H1 (cell line): Measurements from ENCODE around the gene TMEM150B. TPM values are rescaled to one million over a fixed set of nuclear protein-coding genes. Genes with fewer than 3 reads are reported as not detected.

ENCODE experiments used
- CTCF ChIA-PET: fragments of 300-600 bp; sonication (Branson Sonifier 250); formaldehyde crosslinking; loops from one replicate; lab custom pipeline; 2021; ENCODE audit not compliant: partially characterized antibody; lab: Charles Lee
- POLR2A ChIA-PET: fragments of 300-600 bp; sonication (Branson Sonifier 250); formaldehyde crosslinking; loops from one replicate; lab custom pipeline; 2021; ENCODE audit warnings: inconsistent platforms; ENCODE audit not compliant: partially characterized antibody; lab: Charles Lee
- DNase-seq, 2 experiments: peaks; one replicate each; pipeline versions ENCODE4 v3.0.0 to v3.0.0-alpha.2; 2010 to 2022; ENCODE audit warnings: low spot score in 2 of 2, low read depth in 1 of 2, mixed read lengths in 1 of 2
- FAIRE-seq: peaks from 2 replicates; lab custom pipeline; 2011; peaks lifted over from hg19 to GRCh38; lab: Jason Lieb, UNC
- H2AFZ ChIP-seq: 2 replicates; pipeline ENCODE4 v1.8.1; 2012; ENCODE audit warnings: low read length, inconsistent platforms
- H2AK5ac ChIP-seq: 2 replicates; pipeline ENCODE4 v1.6.1; 2013; ENCODE audit warnings: low read depth, low read length
- H2BK120ac ChIP-seq: replicated peaks from 2 replicates; pipeline ENCODE3; 2013; ENCODE audit warnings: low read depth, low read length, inconsistent platforms
- H2BK12ac ChIP-seq: 2 replicates; pipeline ENCODE4 v1.6.1; 2013; ENCODE audit warnings: low read depth, low read length
- H2BK15ac ChIP-seq: 2 replicates; pipeline ENCODE4 v1.6.1; 2013; ENCODE audit warnings: low read length
- H2BK20ac ChIP-seq: 2 replicates; pipeline ENCODE4 v1.6.1; 2013; ENCODE audit warnings: low read length
- H2BK5ac ChIP-seq: 2 replicates; pipeline ENCODE4 v1.6.1; 2013; ENCODE audit warnings: low read depth, low read length
- H3K14ac ChIP-seq: 2 replicates; pipeline ENCODE4 v1.6.1; 2013; ENCODE audit warnings: inconsistent platforms; ENCODE audit not compliant: insufficient read length
- H3K18ac ChIP-seq: 2 replicates; pipeline ENCODE4 v1.6.1; 2013; ENCODE audit warnings: low read length; ENCODE audit errors: extremely low read depth
- H3K23ac ChIP-seq: 2 replicates; pipeline ENCODE4 v1.6.1; 2013; ENCODE audit warnings: inconsistent platforms; ENCODE audit not compliant: insufficient read length
- H3K23me2 ChIP-seq: 2 replicates; pipeline ENCODE4 v1.6.1; 2013; ENCODE audit warnings: low read depth, low read length
- H3K27ac ChIP-seq: 2 replicates; pipeline ENCODE4 v1.6.1; 2011; ENCODE audit warnings: low read depth, low read length, inconsistent platforms
- H3K27me3 ChIP-seq, 4 experiments: replicated peaks in 1 of 4; 1 replicate in 1 of 4; 2 replicates in 3 of 4; pipeline versions ENCODE4 v1.6.1 to v1.8.1; 2011 to 2013; ENCODE audit warnings: low read length in 3 of 4, mild to moderate bottlenecking in 3 of 4, inconsistent platforms in 2 of 4, mixed read lengths in 2 of 4, moderate library complexity in 1 of 4; ENCODE audit not compliant: control insufficient read depth in 3 of 4, insufficient read depth in 3 of 4; ENCODE audit errors: extremely low read depth in 1 of 4
- H3K36me3 ChIP-seq, 4 experiments: 2 replicates each; pipeline versions ENCODE4 v1.6.1 to v1.8.1; 2011 to 2013; ENCODE audit warnings: mild to moderate bottlenecking in 4 of 4, low read length in 3 of 4, moderate library complexity in 2 of 4, control low read depth in 1 of 4, inconsistent platforms in 1 of 4; ENCODE audit not compliant: insufficient read depth in 4 of 4, control insufficient read depth in 2 of 4
- H3K4ac ChIP-seq: replicated peaks from 2 replicates; pipeline ENCODE3; 2013; ENCODE audit warnings: low read length, low read depth, mixed read lengths, inconsistent platforms; ENCODE audit not compliant: insufficient read length
- H3K4me1 ChIP-seq, 4 experiments: replicated peaks in 1 of 4; 1 replicate in 1 of 4; 2 replicates in 3 of 4; pipeline versions ENCODE4 v1.6.1 to v1.8.1; 2011 to 2013; ENCODE audit warnings: low read length in 3 of 4, inconsistent platforms in 2 of 4, mixed read lengths in 1 of 4; ENCODE audit not compliant: insufficient read depth in 4 of 4, control insufficient read depth in 3 of 4
- H3K4me2 ChIP-seq, 2 experiments: 2 replicates each; pipeline versions ENCODE4 v1.6.1 to v1.8.1; 2011 to 2013; ENCODE audit warnings: low read depth in 2 of 2, low read length in 2 of 2, control low read depth in 1 of 2, inconsistent platforms in 1 of 2, mild to moderate bottlenecking in 1 of 2; ENCODE audit not compliant: insufficient read depth in 1 of 2
- H3K4me3 ChIP-seq, 4 experiments: fragments of 200-600, 300-600 bp in 1 of 4; sonication (generic), shearing (Covaris generic), sonication (Bioruptor Twin) in 1 of 4; 2 replicates each; pipeline versions ENCODE4 v1.5.1 to v1.8.1; 2011 to 2016; ENCODE audit warnings: low read length in 4 of 4, low read depth in 3 of 4, control low read depth in 2 of 4, inconsistent platforms in 2 of 4, mild to moderate bottlenecking in 2 of 4, mixed read lengths in 1 of 4, moderate library complexity in 1 of 4; ENCODE audit not compliant: insufficient read depth in 2 of 4; ENCODE audit errors: extremely low read depth in 1 of 4
- H3K56ac ChIP-seq: replicated peaks from 2 replicates; pipeline ENCODE3; 2013; ENCODE audit warnings: low read depth, mild to moderate bottlenecking, mixed read lengths, low read length, inconsistent platforms; ENCODE audit not compliant: insufficient read length
- H3K79me1 ChIP-seq: 2 replicates; pipeline ENCODE4 v1.6.1; 2013; ENCODE audit warnings: low read depth, low read length, control low read depth
- H3K79me2 ChIP-seq, 2 experiments: 2 replicates each; pipeline versions ENCODE4 v1.6.1 to v1.8.1; 2012 to 2013; ENCODE audit warnings: low read length in 2 of 2, mild to moderate bottlenecking in 2 of 2, inconsistent platforms in 1 of 2; ENCODE audit not compliant: insufficient read depth in 2 of 2, control insufficient read depth in 1 of 2
- H3K9ac ChIP-seq, 4 experiments: replicated peaks in 1 of 4; 1 replicate in 1 of 4; 2 replicates in 3 of 4; pipeline versions ENCODE4 v1.6.1 to v1.8.1; 2011 to 2013; ENCODE audit warnings: low read depth in 3 of 4, low read length in 3 of 4, control low read depth in 2 of 4, mild to moderate bottlenecking in 2 of 4, moderate library complexity in 2 of 4, inconsistent platforms in 1 of 4; ENCODE audit errors: extremely low read depth in 1 of 4
- H3K9me3 ChIP-seq, 2 experiments: 2 replicates each; pipeline versions ENCODE4 v1.6.1 to v1.8.1; 2012 to 2013; ENCODE audit warnings: mild to moderate bottlenecking in 2 of 2, moderate library complexity in 2 of 2, control low read depth in 1 of 2, inconsistent platforms in 1 of 2, low read depth in 1 of 2, low read length in 1 of 2, mixed read lengths in 1 of 2; ENCODE audit not compliant: insufficient read depth in 2 of 2
- H4K20me1 ChIP-seq, 2 experiments: replicated peaks in 1 of 2; 2 replicates each; pipeline versions ENCODE3 to v1.8.1; 2011 to 2013; ENCODE audit warnings: inconsistent platforms in 2 of 2, low read length in 2 of 2, mild to moderate bottlenecking in 1 of 2; ENCODE audit not compliant: insufficient read depth in 2 of 2, control insufficient read depth in 1 of 2
- H4K5ac ChIP-seq: 2 replicates; pipeline ENCODE4 v1.6.1; 2013; ENCODE audit warnings: low read length, low read depth, mixed read lengths, inconsistent platforms; ENCODE audit not compliant: insufficient read length
- H4K8ac ChIP-seq: 2 replicates; pipeline ENCODE4 v1.8.0; 2013; ENCODE audit warnings: mild to moderate bottlenecking, moderate library complexity, low read length, inconsistent platforms; ENCODE audit not compliant: insufficient read depth; ENCODE audit errors: extremely low read depth
- H4K91ac ChIP-seq: replicated peaks from 2 replicates; pipeline ENCODE3; 2013; ENCODE audit warnings: low read length, mixed read lengths, inconsistent platforms; ENCODE audit not compliant: insufficient read length
- BRCA1 ChIP-seq: IDR thresholded peaks from 2 replicates; pipeline ENCODE4 v1.6.1; 2012; ENCODE audit warnings: low read depth, low read length, improper control_type of control experiment
- CBX8 ChIP-seq: fragments of 300-800, 300-1000 bp; sonication (generic); IDR thresholded peaks from 2 replicates; pipeline ENCODE4 v1.7.1; 2016; ENCODE audit warnings: low read depth, low read length, borderline replicate concordance
- CEBPB ChIP-seq: IDR thresholded peaks from 2 replicates; pipeline ENCODE4 v1.6.1; 2012; ENCODE audit warnings: low read depth, low read length
- CHD1 ChIP-seq: IDR thresholded peaks from 2 replicates; pipeline ENCODE4 v1.6.1; 2012; ENCODE audit warnings: low read depth, low read length, improper control_type of control experiment
- MAX ChIP-seq: IDR thresholded peaks from 2 replicates; pipeline ENCODE4 v1.6.1; 2012; ENCODE audit warnings: inconsistent platforms
- POLR2A ChIP-seq, 2 experiments: IDR thresholded peaks; 1 replicate in 1 of 2; 2 replicates in 1 of 2; pipeline ENCODE4 v1.6.1; 2011; ENCODE audit warnings: low read depth in 2 of 2, low read length in 2 of 2, mild to moderate bottlenecking in 2 of 2; ENCODE audit errors: control extremely low read depth in 1 of 2
- SIRT6 ChIP-seq: IDR thresholded peaks from one replicate; pipeline ENCODE4 v1.7.1; 2012; ENCODE audit warnings: low read length, inconsistent platforms
- WGBS, 2 experiments: shearing (Covaris generic) in 1 of 2; methylation state at CpG; one replicate each; pipeline versions ENCODE4 v1.1.6 to v1.1.7; 2013 to 2015; ENCODE audit warnings: low lambda C conversion rate in 2 of 2, mixed read lengths in 2 of 2, inconsistent platforms in 1 of 2, low coverage in 1 of 2, missing lambda C conversion rate in 1 of 2; ENCODE audit not compliant: insufficient replicate concordance in 2 of 2, insufficient coverage in 1 of 2, insufficient read length in 1 of 2; ENCODE audit errors: extremely low coverage in 1 of 2, missing lambda C conversion rate in 1 of 2; 5-methylcytosine and 5-hydroxymethylcytosine counted together
- polyA plus RNA-seq, 7 experiments: library from polyadenylated mRNA; depleted of rRNA in 3 of 7; stranded (reverse) in 5 of 7; unstranded in 2 of 7; fragments of >200 nt in 5 of 7; fragments of 200-250 nt in 2 of 7; gene quantifications; 1 replicate in 5 of 7; 2 replicates in 1 of 7; 4 replicates in 1 of 7; pipeline versions ENCODE4 v1.2.1 to v1.2.3, GENCODE V29; 2011 to 2013; ENCODE audit warnings: missing spikeins in 2 of 7, mixed read lengths in 2 of 7
- total RNA-seq: library from RNA; stranded (reverse); fragmentation: NEBNext Ultra II Directional; extraction: Animal tissue kit (Norgen Biotek cat#: 25700); gene quantifications from 2 replicates; pipeline ENCODE4 v1.2.1, GENCODE V29; 2021
- TF ChIP-seq, protein P1 (sequence below), 3 experiments: IDR thresholded peaks; 1 replicate in 2 of 3; 2 replicates in 1 of 3; pipeline versions ENCODE4 v1.5.1 to v1.6.1; 2011; ENCODE audit warnings: low read length in 3 of 3, mild to moderate bottlenecking in 3 of 3, inconsistent platforms in 2 of 3, low read depth in 1 of 3, moderate library complexity in 1 of 3; ENCODE audit not compliant: insufficient read depth in 1 of 3; ENCODE audit errors: control extremely low read depth in 1 of 3

Gene TMEM150B
- total and polyA plus RNA-seq, 2 of the 8 experiments (the other 6 are each of a cell fraction or from before 2014, with no cell fraction given), result 0.41 to 0.91 TPM

DNA sequence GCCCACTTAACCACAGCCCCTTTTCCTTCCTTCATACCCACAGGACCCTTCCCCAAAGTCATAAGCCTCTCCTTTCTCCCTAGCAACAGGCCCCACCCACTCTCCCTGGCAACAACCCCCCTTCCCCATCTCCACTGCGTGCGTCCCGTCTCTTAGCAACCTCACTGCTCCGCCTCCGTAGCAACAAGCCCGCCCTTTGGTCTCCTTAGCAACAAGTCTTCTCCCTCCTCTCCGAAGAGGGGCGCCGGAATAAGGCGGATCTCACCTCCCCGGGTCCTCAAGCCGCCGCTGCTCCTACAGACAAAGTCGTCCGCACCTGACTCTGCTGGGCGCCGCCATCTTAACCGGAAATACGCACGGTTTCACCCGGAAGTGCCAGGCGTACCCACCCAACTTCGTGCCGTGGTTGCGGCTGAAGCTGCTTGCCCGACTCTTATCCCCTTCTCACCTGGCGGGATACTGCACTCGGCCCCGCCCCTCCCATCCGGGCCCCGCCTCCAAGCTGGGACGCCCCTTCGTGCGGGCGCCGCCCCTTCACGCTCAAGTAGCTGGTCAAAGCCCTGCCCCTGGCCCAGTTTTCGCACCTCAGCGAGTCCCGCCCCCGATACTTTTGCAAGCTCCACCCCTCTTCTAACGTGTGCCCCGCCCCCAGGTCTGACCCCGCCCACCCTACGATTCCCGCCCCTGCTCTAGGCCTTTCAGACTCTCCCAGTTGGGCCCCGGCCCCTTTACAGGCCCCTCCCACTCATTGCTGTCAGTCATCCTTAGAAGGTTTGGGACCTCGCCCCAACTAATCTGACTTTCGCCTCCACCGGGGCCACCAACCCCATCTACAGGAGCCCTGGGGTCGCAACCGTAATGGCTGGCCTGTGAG lies 45.1 kb downstream of the TMEM150B start, which contains the start of gene HSPBP1:
HSPBP1 (minus strand) TSS at position 341 of the 874 bp plus-strand sequence. CDS start 502 bp downstream, outside the sequence.
- Histone ChIP-seq H3K79me1 (peaks cover 7% of the 10 kb centered on the region), H3K56ac (peak within 1 kb of the TSS; percentile 52), H3K27ac (peak within 1 kb of the TSS; percentile 85), H3K4me1 (peaks cover 3 to 19% (median 7%) of the 10 kb centered on the region in 4 experiments), H3K23ac (no peak within 1 kb of the TSS), H4K20me1 (peaks cover 3 to 4% of the 10 kb centered on the region in 2 experiments), H2BK20ac (0 out of 2 replicates have a peak within 1 kb of the TSS, but pooled peaks have one; percentile 52), H3K4me2 (peak within 1 kb of the TSS; percentile 86 to 87), H3K9ac (peak within 1 kb of the TSS in 3 of 4 experiments; percentile 74 to 86 (median 86); a peak in 6 of 7 replicates), H3K79me2 (peaks cover 3 to 10% of the 10 kb centered on the region in 2 experiments; a peak in 3 of 4 replicates), H4K8ac (peak within 1 kb of the TSS; percentile 95; the same call in 1 of the 2 replicates), H2BK12ac (peak within 1 kb of the TSS; percentile 72), H3K9me3 (no peaks in the 10 kb centered on the region; a peak in 1 of 4 replicates), H3K36me3 (peaks cover 0 to 8% (median 3%) of the 10 kb centered on the region in 4 experiments; a peak in 3 of 8 replicates), H4K91ac (no peak within 1 kb of the TSS), H3K4me3 (peak within 1 kb of the TSS; percentile 71 to 98 (median 90)), H2BK120ac (no peak within 1 kb of the TSS), H2BK15ac (no peak within 1 kb of the TSS), H2BK5ac (peak within 1 kb of the TSS; percentile 90), H3K18ac (peak within 1 kb of the TSS; percentile 78), H3K4ac (peak within 1 kb of the TSS; percentile 54), H2AFZ (peak within 1 kb of the TSS; percentile 87; the same call in 1 of the 2 replicates), H3K23me2 (peaks cover 11% of the 10 kb centered on the region; the same call in 1 of the 2 replicates), H3K14ac (no peak within 1 kb of the TSS), H2AK5ac (no peak within 1 kb of the TSS; the same call in 1 of the 2 replicates), H3K27me3 (no peaks in the 10 kb centered on the region), H4K5ac (peak within 1 kb of the TSS; percentile 89)
- FAIRE-seq, result peak; percentile 69
- DNase-seq, result peak; percentile 99
- 1% methylated on average over 37 of the region's 52 CpGs; no CpG with 5 or more reads in 1 of the 2 experiments for WGBS, 2 experiments
- ChIA-PET POLR2A (interaction anchor here (0.8 to 5.9 kb wide), 24 partner anchors 9 to 325 kb away, joined by 3 to 28 read pairs (median 4); partner anchors contain the start of genes FIZ1, PPP1R12C, PPP6R1 and TMEM238), CTCF (interaction anchor here (0.6 to 1.5 kb wide), 3 partner anchors 11 to 25 kb away, joined by 3 to 6 read pairs (median 4); no protein-coding TSS in a partner anchor)
- TF ChIP-seq, protein P1, sequence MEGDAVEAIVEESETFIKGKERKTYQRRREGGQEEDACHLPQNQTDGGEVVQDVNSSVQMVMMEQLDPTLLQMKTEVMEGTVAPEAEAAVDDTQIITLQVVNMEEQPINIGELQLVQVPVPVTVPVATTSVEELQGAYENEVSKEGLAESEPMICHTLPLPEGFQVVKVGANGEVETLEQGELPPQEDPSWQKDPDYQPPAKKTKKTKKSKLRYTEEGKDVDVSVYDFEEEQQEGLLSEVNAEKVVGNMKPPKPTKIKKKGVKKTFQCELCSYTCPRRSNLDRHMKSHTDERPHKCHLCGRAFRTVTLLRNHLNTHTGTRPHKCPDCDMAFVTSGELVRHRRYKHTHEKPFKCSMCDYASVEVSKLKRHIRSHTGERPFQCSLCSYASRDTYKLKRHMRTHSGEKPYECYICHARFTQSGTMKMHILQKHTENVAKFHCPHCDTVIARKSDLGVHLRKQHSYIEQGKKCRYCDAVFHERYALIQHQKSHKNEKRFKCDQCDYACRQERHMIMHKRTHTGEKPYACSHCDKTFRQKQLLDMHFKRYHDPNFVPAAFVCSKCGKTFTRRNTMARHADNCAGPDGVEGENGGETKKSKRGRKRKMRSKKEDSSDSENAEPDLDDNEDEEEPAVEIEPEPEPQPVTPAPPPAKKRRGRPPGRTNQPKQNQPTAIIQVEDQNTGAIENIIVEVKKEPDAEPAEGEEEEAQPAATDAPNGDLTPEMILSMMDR (IDR thresholded peaks at IDR 0.05; ENCODE audit: control extremely low read depth in 1 of 3, insufficient read depth in 1 of 3, low read depth in 1 of 3, low read length in 3 of 3), result no peak
- peak; percentile 66 for TF ChIP-seq MAX
- TF ChIP-seq CHD1, result no peak
- TF ChIP-seq CBX8, result no peak
- no peak for TF ChIP-seq CEBPB
- TF ChIP-seq SIRT6, result no peak
- TF ChIP-seq BRCA1, result no peak
- peak in 1 of 2 experiments; percentile 77; a peak in 2 of 3 replicates for TF ChIP-seq POLR2A (IDR thresholded peaks at IDR 0.05; ENCODE audit: control extremely low read depth in 1 of 2, low read depth in 2 of 2, low read length in 2 of 2)
